Stomach (tissue), 9 donors: Measurements from ENCODE around the gene SOD2. TPM values are rescaled to one million over a fixed set of nuclear protein-coding genes. Genes with fewer than 3 reads are reported as not detected.
A peak's percentile ranks its signal among the peaks of the same experiment; 100 is the strongest.
"Not testable (repeated sequence)": the region's sequence is repeated elsewhere in the genome, so short reads cannot be mapped to it uniquely, and the experiment has no call there.

Experiments used
- DNase-seq, 2 donors: peaks; one replicate each; pipeline versions ENCODE4 v3.0.0 to v3.0.0-alpha.2; 2013 to 2019
- H3K27ac ChIP-seq, 5 donors: fragments of 200-600 bp in 4 of 5; sonication (generic) in 4 of 5; one replicate each; pipeline ENCODE4 v1.5.1; 2013 to 2019; ENCODE audit warnings: mild to moderate bottlenecking in 1 of 5, moderate library complexity in 1 of 5
- H3K27me3 ChIP-seq, 3 donors: fragments of 200-600 bp; sonication (generic); one replicate each; pipeline ENCODE4 v1.5.1; 2017 to 2019; ENCODE audit warnings: mixed run types in 1 of 3
- H3K36me3 ChIP-seq, 4 donors: fragments of 200-600 bp; sonication (generic); 1 replicate in 3 of 4; 2 replicates in 1 of 4; pipeline ENCODE4 v1.5.1; 2016 to 2019
- H3K4me1 ChIP-seq, 4 donors: fragments of 200-600 bp; sonication (generic); one replicate each; pipeline ENCODE4 v1.5.1; 2016 to 2019
- H3K4me3 ChIP-seq, 4 donors: fragments of 200-600 bp; sonication (generic) in 3 of 4; one replicate each; pipeline ENCODE4 v1.5.1; 2016 to 2019; ENCODE audit warnings: mild to moderate bottlenecking in 1 of 4
- H3K9me3 ChIP-seq, 4 donors: fragments of 200-600 bp; sonication (generic); one replicate each; pipeline ENCODE4 v1.5.1; 2016 to 2019
- EP300 ChIP-seq: sonication (generic); formaldehyde crosslinking; IDR thresholded peaks from one replicate; pipeline ENCODE4 v1.6.1; 2017; ENCODE audit warnings: antibody characterized with exemption
- POLR2A ChIP-seq, 4 donors: fragments of 450-650 bp; IDR thresholded peaks; one replicate each; pipeline ENCODE4 v1.6.1; 2016; ENCODE audit warnings: antibody characterized with exemption in 4 of 4, control low read depth in 2 of 4, mild to moderate bottlenecking in 1 of 4, moderate library complexity in 1 of 4
- POLR2AphosphoS5 ChIP-seq, 3 donors: sonication (generic); formaldehyde crosslinking; IDR thresholded peaks; one replicate each; pipeline ENCODE4 v1.6.1; 2016; ENCODE audit warnings: antibody characterized with exemption in 3 of 3
- WGBS, 5 donors: extraction: QIAGEN DNeasy Blood & Tissue Kit in 3 of 5; methylation state at CpG; one replicate each; pipeline versions ENCODE4 v1.1.5 to v1.1.7; 2013 to 2018; 5-methylcytosine and 5-hydroxymethylcytosine counted together
- intact Hi-C: fragments of 100-400 bp; cut with DNase I; formaldehyde crosslinking; loops from one replicate; pipeline ENCODE4 v1.15.1; 2023; ENCODE audit warnings: low total_unique reads
- polyA plus RNA-seq, 3 donors: library from polyadenylated mRNA; stranded (reverse); fragments of 200-250 nt; gene quantifications; one replicate each; pipeline ENCODE4 v1.2.3, GENCODE V29; 2013
- total RNA-seq, 5 donors: library from RNA; depleted of rRNA; stranded (reverse); fragments of >200 nt; gene quantifications; one replicate each; pipeline versions ENCODE4 v1.1.0 to v1.2.3, GENCODE V29; 2014 to 2016
- TF ChIP-seq, protein P1 (sequence below), 7 experiments: fragments of 450-650 bp in 4 of 7; fragments of 200-600 bp in 3 of 7; sonication (generic) in 3 of 7; IDR thresholded peaks; one replicate each; pipeline ENCODE4 v1.5.1; 2016 to 2019; ENCODE audit warnings: antibody characterized with exemption in 7 of 7, control low read depth in 2 of 7, mild to moderate bottlenecking in 1 of 7
- donor health status: healthy with polysubstance abuse.
- donor health status: Bipolar disorder and iron deficiency.
- donor health status: healthy.

SOD2 gene
- total and polyA plus RNA-seq, 8 donors: 27.2 to 404 (median 183) TPM

DNA sequence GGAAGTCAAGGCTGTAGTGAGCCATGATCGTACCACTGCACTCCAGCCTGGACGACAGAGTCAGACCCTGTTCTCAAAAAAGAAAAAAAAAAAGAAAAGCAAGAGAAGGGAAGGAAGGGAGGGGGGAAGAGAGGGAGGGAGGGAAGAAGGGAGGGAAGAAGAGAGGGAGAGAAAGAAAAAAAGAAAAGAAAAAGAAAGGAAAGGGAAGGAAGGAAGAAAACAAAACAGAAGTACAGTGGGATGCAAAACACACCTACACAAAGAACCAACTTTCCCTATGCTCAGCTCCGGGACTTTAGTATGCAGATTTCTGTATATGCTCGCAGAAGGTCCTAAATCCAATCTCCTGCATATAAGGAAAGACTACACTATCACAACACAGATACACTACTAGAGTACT, 31.7 kb upstream of the SOD2 start:
- 93 to 97% (median 97%) methylated on average over 4 of the region's 4 CpGs for WGBS, 5 donors
- Histone ChIP-seq H3K27me3 (no peaks in the 10 kb centered on the region), H3K4me1 (peaks cover 9 to 36% (median 27%) of the 10 kb centered on the region in 4 donors), H3K9me3 (no peaks in the 10 kb centered on the region), H3K36me3 (peaks cover 0 to 6% (median 0%) of the 10 kb centered on the region in 4 donors), H3K4me3 (no peak overlapping the region), H3K27ac (no peak overlapping the region)
- intact Hi-C loops: no loop called here
- DNase-seq: no peak
- TF ChIP-seq, protein P1, sequence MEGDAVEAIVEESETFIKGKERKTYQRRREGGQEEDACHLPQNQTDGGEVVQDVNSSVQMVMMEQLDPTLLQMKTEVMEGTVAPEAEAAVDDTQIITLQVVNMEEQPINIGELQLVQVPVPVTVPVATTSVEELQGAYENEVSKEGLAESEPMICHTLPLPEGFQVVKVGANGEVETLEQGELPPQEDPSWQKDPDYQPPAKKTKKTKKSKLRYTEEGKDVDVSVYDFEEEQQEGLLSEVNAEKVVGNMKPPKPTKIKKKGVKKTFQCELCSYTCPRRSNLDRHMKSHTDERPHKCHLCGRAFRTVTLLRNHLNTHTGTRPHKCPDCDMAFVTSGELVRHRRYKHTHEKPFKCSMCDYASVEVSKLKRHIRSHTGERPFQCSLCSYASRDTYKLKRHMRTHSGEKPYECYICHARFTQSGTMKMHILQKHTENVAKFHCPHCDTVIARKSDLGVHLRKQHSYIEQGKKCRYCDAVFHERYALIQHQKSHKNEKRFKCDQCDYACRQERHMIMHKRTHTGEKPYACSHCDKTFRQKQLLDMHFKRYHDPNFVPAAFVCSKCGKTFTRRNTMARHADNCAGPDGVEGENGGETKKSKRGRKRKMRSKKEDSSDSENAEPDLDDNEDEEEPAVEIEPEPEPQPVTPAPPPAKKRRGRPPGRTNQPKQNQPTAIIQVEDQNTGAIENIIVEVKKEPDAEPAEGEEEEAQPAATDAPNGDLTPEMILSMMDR (IDR thresholded peaks at IDR 0.05): no peak
- TF ChIP-seq POLR2A (IDR thresholded peaks at IDR 0.05) (no peak), POLR2AphosphoS5 (IDR thresholded peaks at IDR 0.05) (no peak), EP300 (no peak)

DNA sequence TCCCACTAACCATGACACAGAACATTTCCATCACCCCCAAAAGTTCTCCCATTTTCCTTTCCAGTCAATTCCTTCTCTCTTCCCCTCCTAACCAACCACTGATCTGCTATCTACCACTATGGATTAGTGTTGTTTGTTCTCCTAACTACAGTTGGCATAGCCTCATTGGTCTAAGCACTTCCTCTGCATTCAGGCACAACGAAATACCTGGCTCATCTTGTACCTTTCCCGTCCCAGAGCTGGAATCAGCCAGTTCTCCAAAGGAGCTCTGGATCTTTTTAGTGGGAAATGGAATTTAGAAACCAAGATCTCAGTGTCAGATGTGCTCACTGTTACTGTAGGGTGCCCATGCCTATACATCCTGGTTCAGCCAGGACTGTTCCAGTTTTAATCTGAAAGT, 30.2 kb upstream of the SOD2 start:
- Histone ChIP-seq H3K36me3 (peaks cover 0 to 6% (median 0%) of the 10 kb centered on the region in 4 donors), H3K4me1 (peaks cover 0 to 35% (median 19%) of the 10 kb centered on the region in 4 donors), H3K27ac (no peak overlapping the region), H3K27me3 (no peaks in the 10 kb centered on the region), H3K9me3 (no peaks in the 10 kb centered on the region), H3K4me3 (no peak overlapping the region)
- TF ChIP-seq, protein P1 (IDR thresholded peaks at IDR 0.05): no peak
- TF ChIP-seq EP300 (no peak), POLR2A (IDR thresholded peaks at IDR 0.05) (no peak), POLR2AphosphoS5 (IDR thresholded peaks at IDR 0.05) (no peak)
- no peak for DNase-seq
- WGBS, 5 donors: 74 to 89% (median 83%) methylated on average over 2 of the region's 2 CpGs
- intact Hi-C loops: no loop called here

DNA sequence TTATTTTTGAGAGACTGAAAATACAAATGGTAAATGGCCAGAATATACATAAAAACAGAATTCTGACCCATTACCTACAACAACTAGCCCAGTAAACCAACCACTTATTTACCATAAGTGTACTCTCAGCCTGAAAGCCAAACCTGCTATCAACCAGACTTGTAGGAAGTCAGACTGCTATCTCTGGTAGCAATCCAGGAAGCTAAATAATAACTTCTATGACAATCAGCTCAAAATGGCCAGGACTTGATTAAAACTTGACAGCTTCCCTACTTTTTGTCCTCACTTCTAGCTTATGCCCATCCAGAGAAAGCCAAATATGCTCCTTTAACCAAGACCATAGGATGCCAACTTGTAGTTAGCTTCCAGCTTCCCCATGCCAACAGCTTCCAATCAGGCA, 29.6 kb upstream of the SOD2 start:
- TF ChIP-seq POLR2AphosphoS5 (IDR thresholded peaks at IDR 0.05): no peak
- no peak for TF ChIP-seq EP300
- no peak for TF ChIP-seq POLR2A (IDR thresholded peaks at IDR 0.05)
- TF ChIP-seq, protein P1 (IDR thresholded peaks at IDR 0.05): no peak
- intact Hi-C loops: no loop called here
- Histone ChIP-seq H3K4me1 (peaks cover 0 to 38% (median 19%) of the 10 kb centered on the region in 4 donors), H3K36me3 (peaks cover 0 to 6% (median 0%) of the 10 kb centered on the region in 4 donors), H3K27me3 (no peaks in the 10 kb centered on the region), H3K9me3 (no peaks in the 10 kb centered on the region), H3K27ac (no peak overlapping the region), H3K4me3 (no peak overlapping the region)
- DNase-seq: no peak

DNA sequence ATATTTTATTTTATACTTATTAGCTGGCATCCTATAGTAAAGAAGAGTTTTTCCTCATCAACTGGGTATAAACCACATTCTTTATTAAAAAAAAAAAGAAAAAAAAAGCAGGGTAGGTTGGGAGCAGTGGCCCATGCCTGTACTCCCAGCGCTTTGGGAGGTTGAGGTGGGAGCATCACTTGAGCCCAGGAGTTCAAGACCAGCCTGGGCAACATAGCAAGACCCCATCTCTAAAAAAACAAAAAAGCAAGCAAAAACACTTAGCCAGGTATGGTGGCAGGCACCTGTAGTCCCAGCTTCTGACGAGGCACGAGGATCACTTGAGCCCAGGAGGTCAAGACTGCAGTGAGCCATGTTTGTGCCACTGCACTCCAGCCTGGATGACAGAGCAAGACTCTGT, 28.9 kb upstream of the SOD2 start:
- H3K4me3 ChIP-seq, H3K36me3 ChIP-seq, H3K9me3 ChIP-seq, H3K27me3 ChIP-seq, H3K27ac ChIP-seq, intact Hi-C loops, DNase-seq: not testable (repeated sequence)
- H3K4me1 ChIP-seq: peaks cover 0 to 45% (median 23%) of the 10 kb centered on the region in 4 donors
- 95 to 100% (median 96%) methylated on average over 3 of the region's 3 CpGs for WGBS, 5 donors

DNA sequence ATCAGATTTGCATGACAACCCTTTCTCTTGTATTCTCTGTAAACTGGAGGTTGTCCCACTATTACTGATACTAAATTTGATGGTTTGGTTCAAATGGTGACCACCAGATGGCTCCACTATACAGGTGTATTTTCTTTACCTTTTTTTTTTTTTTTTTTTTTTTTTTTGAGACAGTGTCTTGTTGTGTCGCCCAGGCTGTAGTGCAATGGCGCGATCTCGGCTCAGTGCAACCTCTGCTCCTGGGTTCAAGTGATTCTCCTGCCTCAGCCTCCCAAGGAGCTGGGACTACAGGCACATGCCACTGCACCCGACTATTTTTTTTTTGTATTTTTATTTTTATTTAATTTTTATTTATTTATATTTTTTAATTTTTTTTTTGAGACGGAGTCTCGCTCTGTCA, 27.7 kb upstream of the SOD2 start:
- peak in 1 of 2 donors; percentile 79 for DNase-seq
- no peaks in the 10 kb centered on the region for H3K27me3 ChIP-seq
- H3K4me3 ChIP-seq: no peak overlapping the region
- no peaks in the 10 kb centered on the region for H3K9me3 ChIP-seq
- H3K4me1 ChIP-seq: peaks cover 9 to 52% (median 28%) of the 10 kb centered on the region in 4 donors
- intact Hi-C loops: no loop called here
- H3K27ac ChIP-seq: no peak overlapping the region
- H3K36me3 ChIP-seq: peaks cover 0 to 6% (median 0%) of the 10 kb centered on the region in 4 donors
- TF ChIP-seq, protein P1 (IDR thresholded peaks at IDR 0.05): peak in 4 of 7 experiments; percentile 13 to 47 (median 27)
- no peak for TF ChIP-seq POLR2AphosphoS5 (IDR thresholded peaks at IDR 0.05)
- 44 to 70% (median 62%) methylated on average over 7 of the region's 7 CpGs for WGBS, 5 donors
